K562 (cell line): ENCODE data around the gene RAB1B. TPM values are rescaled to one million over a fixed set of nuclear protein-coding genes. Genes with fewer than 3 reads are reported as not detected.

Experiments
- DPF2 ChIP-seq: fragments of 450-650 bp; IDR thresholded peaks from 2 replicates; pipeline ENCODE4 v1.6.1; 2016
- ETV6 ChIP-seq, 3 experiments: fragments of 150-350 bp in 1 of 3; sonication (generic) in 1 of 3; formaldehyde crosslinking in 1 of 3; IDR thresholded peaks; 2 replicates each; pipeline versions ENCODE4 v1.6.1 to v1.8.0; 2014 to 2022; ENCODE audit warnings: borderline replicate concordance in 2 of 3, low read depth in 2 of 3, antibody characterized with exemption in 1 of 3, low read length in 1 of 3, mild to moderate bottlenecking in 1 of 3, missing genetic modification reagents in 1 of 3
- GATA2 ChIP-seq: sonication (generic); formaldehyde crosslinking; IDR thresholded peaks from 2 replicates; pipeline ENCODE4 v1.4.0; 2020; ENCODE audit warnings: mild to moderate bottlenecking, missing genetic modification reagents
- HDAC1 ChIP-seq, 2 experiments: fragments of 450-650 bp; IDR thresholded peaks; 2 replicates each; pipeline ENCODE4 v1.6.1; 2016 to 2017; ENCODE audit warnings: inconsistent platforms in 1 of 2, mild to moderate bottlenecking in 1 of 2, moderate library complexity in 1 of 2
- KAT7 ChIP-seq: sonication (generic); formaldehyde crosslinking; IDR thresholded peaks from 2 replicates; pipeline ENCODE4 v1.8.0; 2022; ENCODE audit warnings: missing genetic modification reagents, mild to moderate bottlenecking, borderline replicate concordance
- MAZ ChIP-seq, 2 experiments: fragments of 450-650 bp in 1 of 2; sonication (generic) in 1 of 2; formaldehyde crosslinking; IDR thresholded peaks in 1 of 2; conservative IDR thresholded peaks in 1 of 2; 2 replicates each; pipeline versions ENCODE4 v1.4.0 to v1.5.0; 2020; ENCODE audit warnings: mild to moderate bottlenecking in 1 of 2, missing genetic modification reagents in 1 of 2
- SAFB ChIP-seq: fragments of 200-400 bp; formaldehyde crosslinking; IDR thresholded peaks from 2 replicates; pipeline ENCODE4 v1.6.1; 2017; ENCODE audit warnings: low read depth, low read length, borderline replicate concordance
- SIN3A ChIP-seq, 2 experiments: fragments of 150-350 bp in 1 of 2; IDR thresholded peaks; 2 replicates each; pipeline ENCODE4 v1.6.1; 2011 to 2016; ENCODE audit warnings: borderline replicate concordance in 2 of 2, low read depth in 2 of 2, low read length in 2 of 2, mild to moderate bottlenecking in 2 of 2, moderate library complexity in 2 of 2; ENCODE audit not compliant: control insufficient read depth in 1 of 2
- SREBF2 ChIP-seq: sonication (generic); formaldehyde crosslinking; IDR thresholded peaks from 2 replicates; pipeline ENCODE4 v1.4.0; 2020; ENCODE audit warnings: mild to moderate bottlenecking, missing genetic modification reagents
- YY1 ChIP-seq, 3 experiments: IDR thresholded peaks; 2 replicates each; pipeline ENCODE4 v1.6.1; 2011; ENCODE audit warnings: low read length in 2 of 3, mild to moderate bottlenecking in 2 of 3, moderate library complexity in 2 of 3, borderline replicate concordance in 1 of 3, control low read depth in 1 of 3, low read depth in 1 of 3; ENCODE audit not compliant: insufficient read depth in 3 of 3, insufficient replicate concordance in 2 of 3, control insufficient read depth in 1 of 3, insufficient read length in 1 of 3; ENCODE audit errors: extremely low read depth in 1 of 3
- ZBTB7A ChIP-seq: IDR thresholded peaks from 2 replicates; pipeline ENCODE4 v1.6.1; 2011; ENCODE audit warnings: low read depth, mild to moderate bottlenecking, low read length, moderate library complexity, borderline replicate concordance; ENCODE audit not compliant: control insufficient read depth
- ZNF143 ChIP-seq: sonication (generic); formaldehyde crosslinking; IDR thresholded peaks from 2 replicates; pipeline ENCODE4 v1.9.0; 2022; ENCODE audit warnings: mild to moderate bottlenecking, missing genetic modification reagents
- ZNF24 ChIP-seq: fragments of 450-650 bp; IDR thresholded peaks from 2 replicates; pipeline ENCODE4 v1.6.1; 2016
- ZNF407 ChIP-seq: fragments of 450-650 bp; IDR thresholded peaks from 2 replicates; pipeline ENCODE4 v1.6.1; 2016; ENCODE audit warnings: low read depth
- ZNF717 ChIP-seq: fragments of 250-450 bp; sonication (Bioruptor Pico); IDR thresholded peaks from 2 replicates; pipeline ENCODE4 v1.5.0; 2021
- polyA plus RNA-seq, 8 experiments: library from polyadenylated mRNA; depleted of rRNA in 4 of 8; stranded (reverse) in 5 of 8; unstranded in 3 of 8; fragments of >200 nt; fragmentation: Nextera tagmentation in 2 of 8; fragmentation: Illumina TruSeq in 1 of 8; extraction: Ambion mirVana in 2 of 8; extraction: Trizol in 1 of 8; gene quantifications; 2 replicates each; pipeline versions ENCODE4 v1.2.1 to v1.2.3, GENCODE V29; 2011 to 2014; ENCODE audit warnings: inconsistent platforms in 1 of 8, missing spikeins in 1 of 8
- total RNA-seq, 7 experiments: library from RNA; depleted of rRNA in 6 of 7; stranded (reverse); fragments of >200 nt in 6 of 7; fragmentation: Illumina TruSeq in 2 of 7; extraction: Trizol in 2 of 7; gene quantifications; 2 replicates each; pipeline versions ENCODE4 v1.2.1 to v1.2.3, GENCODE V29; 2011 to 2021; ENCODE audit warnings: low replicate concordance in 1 of 7
- TF ChIP-seq, protein P1 (sequence below): sonication (generic); formaldehyde crosslinking; IDR thresholded peaks from 2 replicates; pipeline ENCODE4 v1.8.0; 2022; ENCODE audit warnings: mild to moderate bottlenecking, missing genetic modification reagents

The RAB1B gene
- total and polyA plus RNA-seq, 9 of the 15 experiments (the other 6 are each of a cell fraction or from before 2014, with no cell fraction given), result 5.6 to 146 (median 98.6) TPM

DNA sequence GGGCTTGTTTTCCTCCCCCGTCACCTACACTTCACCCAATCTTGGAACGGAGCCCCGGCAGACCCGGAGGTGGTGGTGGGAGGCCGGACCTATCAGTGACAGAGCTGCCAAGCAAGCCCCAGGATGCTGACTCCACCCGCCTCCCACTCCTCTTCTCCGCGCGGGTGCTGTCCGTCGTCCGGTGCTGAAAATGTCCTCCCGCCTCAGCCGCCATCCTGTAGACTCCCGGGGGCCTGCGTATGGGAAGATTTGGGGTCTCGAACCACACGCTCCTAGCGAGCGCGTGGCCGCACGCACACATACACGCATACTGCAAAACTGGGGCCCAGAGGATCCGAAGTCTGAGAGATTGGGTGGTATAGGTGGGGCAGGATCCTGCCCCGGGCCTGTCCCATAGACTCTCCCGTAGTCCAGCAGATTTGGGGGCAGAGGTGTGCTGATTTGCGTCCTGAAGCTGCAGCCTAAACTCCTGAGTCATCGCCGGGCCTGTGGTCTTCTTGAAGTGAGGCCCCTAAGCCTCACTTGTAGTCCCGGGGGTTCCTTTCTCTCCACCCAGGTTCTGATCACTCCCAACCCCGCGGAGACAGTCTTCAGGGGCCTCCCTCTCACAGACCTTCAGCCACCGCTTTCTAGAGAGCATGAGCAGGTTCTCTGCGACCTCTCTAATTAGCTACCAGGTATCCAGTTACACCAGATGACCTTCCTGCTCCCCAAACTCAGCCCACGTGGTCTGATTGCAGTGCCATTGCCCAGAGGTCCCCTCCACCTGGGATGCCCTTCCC is 21.3 kb downstream of the RAB1B start (continued):
- TF ChIP-seq YY1 (IDR thresholded peaks at IDR 0.05; ENCODE audit: borderline replicate concordance in 1 of 3, control insufficient read depth in 1 of 3, extremely low read depth in 1 of 3, insufficient read depth in 3 of 3, insufficient read length in 1 of 3, insufficient replicate concordance in 2 of 3, low read depth in 1 of 3, low read length in 2 of 3) (peak in 2 of 3 experiments; percentile 54 to 77), DPF2 (peak; percentile 10; the same call in 1 of the 2 replicates), ZNF24 (0 out of 2 replicates have a peak, but pooled peaks have one; percentile 39), ZNF407 (no peak), HDAC1 (IDR thresholded peaks at IDR 0.05) (peak in 1 of 2 experiments; percentile 98; a peak in 3 of 4 replicates), ZNF143 (CRISPR knock-in tag) (no peak; the same call in 1 of the 2 replicates), MAZ (CRISPR knock-in tag; conservative IDR thresholded peaks at IDR 0.05 in 1 of 2, IDR thresholded peaks at IDR 0.05 in 1 of 2) (peak in 1 of 2 experiments; percentile 76; a peak in 2 of 4 replicates), ZBTB7A (peak; percentile 93; the same call in 1 of the 2 replicates), SAFB (peak; percentile 27; the same call in 1 of the 2 replicates), ZNF717 (CRISPR knock-in tag) (no peak), SREBF2 (CRISPR knock-in tag) (no peak), SIN3A (IDR thresholded peaks at IDR 0.05; ENCODE audit: borderline replicate concordance in 2 of 2, control insufficient read depth in 1 of 2, low read depth in 2 of 2, low read length in 2 of 2) (peak; percentile 93 to 99), KAT7 (CRISPR knock-in tag) (peak; percentile 87; the same call in 1 of the 2 replicates), ETV6 (IDR thresholded peaks at IDR 0.05; ENCODE audit: borderline replicate concordance in 1 of 2, low read depth in 2 of 2, low read length in 1 of 2) (no peak), ETV6 (CRISPR knock-in tag; IDR thresholded peaks at IDR 0.05; ENCODE audit: borderline replicate concordance) (0 out of 2 replicates have a peak, but pooled peaks have one; percentile 70), GATA2 (CRISPR knock-in tag) (no peak)
- TF ChIP-seq, protein P1, sequence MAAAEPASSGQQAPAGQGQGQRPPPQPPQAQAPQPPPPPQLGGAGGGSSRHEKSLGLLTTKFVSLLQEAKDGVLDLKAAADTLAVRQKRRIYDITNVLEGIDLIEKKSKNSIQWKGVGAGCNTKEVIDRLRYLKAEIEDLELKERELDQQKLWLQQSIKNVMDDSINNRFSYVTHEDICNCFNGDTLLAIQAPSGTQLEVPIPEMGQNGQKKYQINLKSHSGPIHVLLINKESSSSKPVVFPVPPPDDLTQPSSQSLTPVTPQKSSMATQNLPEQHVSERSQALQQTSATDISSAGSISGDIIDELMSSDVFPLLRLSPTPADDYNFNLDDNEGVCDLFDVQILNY (CRISPR knock-in tag), result peak; percentile 89; the same call in 1 of the 2 replicates
